Heart left ventricle (tissue), 16 donors: Measurements from ENCODE around the gene TEDC1. TPM values are rescaled to one million over a fixed set of nuclear protein-coding genes. Genes with fewer than 3 reads are reported as not detected.

ENCODE experiments used
- ATAC-seq, 4 donors: fragments of 200-7000 bp; cut with Tn5 transposase; one replicate each; pipeline ENCODE4 v1.9.1; 2020 to 2022; ENCODE audit warnings: moderate library complexity in 4 of 4, mild to moderate bottlenecking in 3 of 4, moderate number of reproducible peaks in 1 of 4
- DNase-seq, 5 donors: peaks; one replicate each; pipeline ENCODE4 v3.0.0-alpha.2; 2020
- H3K27ac ChIP-seq, 12 donors: fragments of 200-600 bp; sonication (generic) in 4 of 12; one replicate each; pipeline versions ENCODE4 v1.5.0 to v1.8.0; 2016 to 2022; ENCODE audit warnings: mild to moderate bottlenecking in 2 of 12
- H3K27me3 ChIP-seq, 9 donors: fragments of 200-600 bp; sonication (generic) in 2 of 9; one replicate each; pipeline versions ENCODE4 v1.5.1 to v1.8.0; 2016 to 2022; ENCODE audit warnings: mild to moderate bottlenecking in 3 of 9
- H3K36me3 ChIP-seq, 9 donors: fragments of 200-600 bp; sonication (generic) in 2 of 9; one replicate each; pipeline versions ENCODE4 v1.5.0 to v1.8.0; 2018 to 2022; ENCODE audit warnings: mild to moderate bottlenecking in 2 of 9
- H3K4me1 ChIP-seq, 12 donors: fragments of 200-600 bp; sonication (generic) in 4 of 12; one replicate each; pipeline versions ENCODE4 v1.5.0 to v1.8.0; 2016 to 2022; ENCODE audit warnings: mild to moderate bottlenecking in 3 of 12
- H3K4me3 ChIP-seq, 12 donors: fragments of 200-600 bp; sonication (generic) in 4 of 12; one replicate each; pipeline versions ENCODE4 v1.5.0 to v1.8.0; 2017 to 2022; ENCODE audit warnings: mild to moderate bottlenecking in 9 of 12, moderate library complexity in 4 of 12
- H3K9me3 ChIP-seq, 12 donors: fragments of 200-600 bp; sonication (generic) in 4 of 12; one replicate each; pipeline versions ENCODE4 v1.5.0 to v1.8.0; 2016 to 2022; ENCODE audit warnings: mild to moderate bottlenecking in 1 of 12
- CTCF ChIP-seq, 12 donors: fragments of 200-600 bp; sonication (generic) in 4 of 12; IDR thresholded peaks; one replicate each; pipeline versions ENCODE4 v1.5.0 to v1.8.0; 2018 to 2022; ENCODE audit warnings: antibody characterized with exemption in 12 of 12, mild to moderate bottlenecking in 5 of 12
- POLR2A ChIP-seq, 2 donors: fragments of 450-650 bp; IDR thresholded peaks; one replicate each; pipeline ENCODE4 v1.6.1; 2017; ENCODE audit warnings: antibody characterized with exemption in 2 of 2, mild to moderate bottlenecking in 2 of 2, moderate library complexity in 2 of 2
- WGBS, 4 donors: extraction: QIAGEN DNeasy Blood & Tissue Kit in 2 of 4; methylation state at CpG; one replicate each; pipeline versions ENCODE4 v1.1.5 to v1.1.7; 2013 to 2018; 5-methylcytosine and 5-hydroxymethylcytosine counted together
- intact Hi-C, 10 donors: fragments of 100-400 bp; cut with DNase I; formaldehyde crosslinking; loops; one replicate each; pipeline versions ENCODE4 v1.11.1 to v1.14.2; 2022
- polyA plus RNA-seq, 2 donors: library from polyadenylated mRNA; stranded (reverse); fragments of 200-250 nt; gene quantifications; one replicate each; pipeline ENCODE4 v1.2.3, GENCODE V29; 2013
- total RNA-seq, 9 donors: library from RNA; depleted of rRNA in 2 of 9; stranded (reverse); fragments of >200 nt in 2 of 9; fragmentation: NEBNext Ultra II Directional in 3 of 9; extraction: Animal tissue kit (Norgen Biotek cat#: 25700) in 3 of 9; gene quantifications; one replicate each; pipeline versions ENCODE4 v1.1.0 to v1.2.4, GENCODE V29; 2016 to 2023
- donor health status: ischemic (EF 13 %, LVEDD 7.1; RV severe dilation, severe dysfunction).
- donor health status: healthy with polysubstance abuse.
- donor health status: DM: no; HTN: yes; CAD: no.
- donor health status: DM: no; HTN: no; CAD: no.
- donor health status: ischemic (EF 25% LVEDD 6.9; RV normal size, moderate dysfunction).
- donor health status: ischemic (EF 25% LVEDD 5.7; RV mildly dilated, moderate dysfunction).
- donor health status: healthy.
- donor health status: DM: yes; HTN: yes; CAD: no.
- donor health status: ischemic (EF 35%, LVEDD 5.7; RV mildly dilated, moderate dysfunction).
- donor health status: nonischemic (EF 11% LVEDD 7.7; RV severe dilation, severe dysfunction).
- donor health status: DM: yes; HTN: yes; CAD: no.
- donor health status: PGD.
- donor health status: ischemic (EF 29% LVEDD 5.4; RV normal size, mild dysfunction).
- donor health status: nonischemic (EF 23%, LVEDD 6.1; RV moderate dilation, normal function).

The TEDC1 gene
- total and polyA plus RNA-seq, 11 donors, result 0.94 to 12.4 (median 3.7) TPM

GRCh38 chr14:105447651-105448640 is 43.1 kb upstream of the TEDC1 start:
- ATAC-seq, result peak in 2 of 4 donors; percentile 4 to 8
- Histone ChIP-seq H3K36me3 (peaks cover 0 to 38% (median 31%) of the 10 kb centered on the region in 9 donors), H3K27me3 (no peaks in the 10 kb centered on the region), H3K4me3 (peak overlapping the region in 1 of 12 donors; percentile 4), H3K9me3 (no peaks in the 10 kb centered on the region), H3K27ac (peak overlapping the region in 8 of 12 donors; percentile 6 to 59 (median 36)), H3K4me1 (peaks cover 0 to 28% (median 14%) of the 10 kb centered on the region in 12 donors)
- peak in 1 of 5 donors; percentile 60 for DNase-seq
- intact Hi-C loops, result loop anchor here (1.0 to 10.0 kb wide), 10 partner anchors 39 to 81 kb away; partner anchors contain the start of genes CRIP1 (in 5 of the 10), TMEM121 (in 3 of the 10) and TEDC1 (in 1 of the 10)
- WGBS, 4 donors, result 81 to 85% (median 84%) methylated on average over 23 to 31 of the region's 31 CpGs
- TF ChIP-seq CTCF (IDR thresholded peaks at IDR 0.05), result no peak
- no peak for TF ChIP-seq POLR2A (IDR thresholded peaks at IDR 0.05)

- peak overlapping the region in 2 of 12 donors; percentile 4 to 16 for H3K4me3 ChIP-seq
- intact Hi-C loops, result loop anchor here (1.0 to 10.0 kb wide), 10 partner anchors 39 to 80 kb away; partner anchors contain the start of genes CRIP1 (in 5 of the 10), TMEM121 (in 3 of the 10) and TEDC1 (in 1 of the 10)
- peak; percentile 77 to 93 (median 87) for ATAC-seq
- 10 to 18% (median 13%) methylated on average over 14 to 16 of the region's 16 CpGs; no CpG with 5 or more reads in 1 of the 4 donors for WGBS, 4 donors
- TF ChIP-seq CTCF (IDR thresholded peaks at IDR 0.05) (peak; percentile 92 to 99 (median 98)), POLR2A (IDR thresholded peaks at IDR 0.05) (peak in 1 of 2 donors; percentile 11)
- H3K36me3 ChIP-seq, result peaks cover 0 to 41% (median 33%) of the 10 kb centered on the region in 9 donors
- no peaks in the 10 kb centered on the region for H3K9me3 ChIP-seq
- DNase-seq, result peak; percentile 76 to 89 (median 80)
- peak overlapping the region in 9 of 12 donors; percentile 4 to 59 (median 32) for H3K27ac ChIP-seq
- H3K27me3 ChIP-seq, result no peaks in the 10 kb centered on the region
- H3K4me1 ChIP-seq, result peaks cover 0 to 28% (median 14%) of the 10 kb centered on the region in 12 donors
Measured at GRCh38 chr14:105448706-105449111, 42.3 kb upstream of the TEDC1 start.

GRCh38 chr14:105449276-105450122 is 41.5 kb upstream of the TEDC1 start:
- H3K27me3 ChIP-seq, result no peaks in the 10 kb centered on the region
- peaks cover 0 to 49% (median 40%) of the 10 kb centered on the region in 9 donors for H3K36me3 ChIP-seq
- H3K4me1 ChIP-seq, result peaks cover 0 to 28% (median 14%) of the 10 kb centered on the region in 12 donors
- WGBS, 4 donors, result 74 to 88% (median 82%) methylated on average over 19 to 47 of the region's 47 CpGs
- DNase-seq (peak in 1 of 5 donors; percentile 65), ATAC-seq (peak in 2 of 4 donors; percentile 2 to 4)
- H3K4me3 ChIP-seq, result no peak overlapping the region
- H3K9me3 ChIP-seq, result no peaks in the 10 kb centered on the region
- TF ChIP-seq CTCF (IDR thresholded peaks at IDR 0.05) (no peak), POLR2A (IDR thresholded peaks at IDR 0.05) (no peak)
- intact Hi-C loops, result loop anchor here (2.0 to 10.0 kb wide), 9 partner anchors 38 to 79 kb away; partner anchors contain the start of genes CRIP1 (in 5 of the 10), TMEM121 (in 3 of the 10) and TEDC1 (in 1 of the 10)
- peak overlapping the region in 4 of 12 donors; percentile 4 to 59 (median 46) for H3K27ac ChIP-seq
